ENCODE measurements around the gene TM9SF3.
A peak's percentile ranks its signal among the peaks of the same experiment; 100 is the strongest.

Gene TM9SF3

GRCh38 chr10:96517284-96517683 lies 69.5 kb downstream of the TM9SF3 start:
- Mint-ChIP-seq H3K4me1 (peaks cover 18% of the 10 kb centered on the region), H3K36me3 (ENCODE audit: low read depth) (peaks cover 11% of the 10 kb centered on the region), H3K4me3 (no peak overlapping the region), H3K27ac (no peak overlapping the region), H3K9me3 (no peaks in the 10 kb centered on the region), H3K27me3 (ENCODE audit: low read depth, poor library complexity) (peaks cover 34% of the 10 kb centered on the region)
- DNase-seq: no peak
- no peak for TF ChIP-seq CTCF (IDR thresholded peaks at IDR 0.05)

- Mint-ChIP-seq H3K27me3 (ENCODE audit: low read depth, poor library complexity) (peaks cover 44% of the 10 kb centered on the region), H3K4me1 (peaks cover 24% of the 10 kb centered on the region), H3K9me3 (no peaks in the 10 kb centered on the region), H3K27ac (no peak overlapping the region), H3K4me3 (no peak overlapping the region), H3K36me3 (ENCODE audit: low read depth) (peaks cover 8% of the 10 kb centered on the region)
- no peak for DNase-seq
- TF ChIP-seq CTCF (IDR thresholded peaks at IDR 0.05): no peak
Measured at GRCh38 chr10:96516337-96516736, 70.5 kb downstream of the TM9SF3 start.

DNA sequence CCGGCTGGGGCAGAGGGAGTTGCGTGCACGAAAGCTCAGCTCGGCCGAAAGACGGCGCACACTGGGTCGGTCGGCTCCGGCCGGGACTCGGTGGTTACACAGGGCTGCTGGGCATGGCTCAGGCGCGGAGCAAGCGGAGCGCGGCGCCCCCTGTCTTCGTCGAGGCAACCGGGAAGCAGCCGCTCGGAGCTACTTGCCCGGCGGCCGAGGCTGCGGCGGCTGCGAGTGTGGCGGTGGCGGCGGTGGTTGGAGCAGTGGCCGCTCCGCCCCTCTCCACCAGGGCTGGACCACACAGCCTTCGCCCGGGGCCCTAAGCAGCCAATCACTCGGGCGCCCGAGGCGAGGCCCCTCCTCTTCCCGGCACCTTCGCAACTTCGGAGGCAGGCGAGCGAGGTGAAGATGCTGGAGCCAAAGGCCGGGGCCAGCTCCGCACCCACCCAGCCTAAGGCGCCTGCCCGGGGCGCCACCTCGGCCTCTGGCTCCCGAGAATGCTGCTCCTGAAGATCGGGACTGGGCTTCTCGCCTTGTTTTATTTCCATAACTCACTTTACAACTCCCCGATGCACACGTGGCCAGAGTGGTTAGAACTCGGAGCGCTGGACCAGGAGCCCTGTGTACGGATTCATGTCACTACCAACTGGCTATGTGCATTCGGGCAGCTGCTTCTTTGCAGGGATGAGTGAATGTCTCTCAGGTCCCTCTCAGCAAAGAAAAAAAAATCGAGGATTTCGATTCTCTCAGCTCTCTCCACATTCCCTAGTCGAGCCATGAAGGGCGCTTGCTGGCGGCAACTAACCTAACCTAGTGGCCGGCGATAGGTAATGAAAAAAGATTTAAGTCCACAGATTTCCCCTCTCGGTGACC lies 72.9 kb downstream of the TM9SF3 start, which contains the start of gene TLL2:
TLL2 (minus strand) TSS at position 229 of the 864 bp plus-strand sequence. CDS start 241 bp downstream, outside the sequence.
- DNase-seq: peak; percentile 92
- H3K36me3 Mint-ChIP-seq (ENCODE audit: low read depth): no peaks in the 10 kb centered on the region
- peaks cover 49% of the 10 kb centered on the region for H3K27me3 Mint-ChIP-seq (ENCODE audit: low read depth, poor library complexity)
- peak; percentile 25 for TF ChIP-seq CTCF (IDR thresholded peaks at IDR 0.05)
- peaks cover 38% of the 10 kb centered on the region for H3K4me1 Mint-ChIP-seq
- H3K27ac Mint-ChIP-seq: no peak within 1 kb of the TSS
- H3K4me3 Mint-ChIP-seq: peak within 1 kb of the TSS; percentile 84
- H3K9me3 Mint-ChIP-seq: no peaks in the 10 kb centered on the region

DNA sequence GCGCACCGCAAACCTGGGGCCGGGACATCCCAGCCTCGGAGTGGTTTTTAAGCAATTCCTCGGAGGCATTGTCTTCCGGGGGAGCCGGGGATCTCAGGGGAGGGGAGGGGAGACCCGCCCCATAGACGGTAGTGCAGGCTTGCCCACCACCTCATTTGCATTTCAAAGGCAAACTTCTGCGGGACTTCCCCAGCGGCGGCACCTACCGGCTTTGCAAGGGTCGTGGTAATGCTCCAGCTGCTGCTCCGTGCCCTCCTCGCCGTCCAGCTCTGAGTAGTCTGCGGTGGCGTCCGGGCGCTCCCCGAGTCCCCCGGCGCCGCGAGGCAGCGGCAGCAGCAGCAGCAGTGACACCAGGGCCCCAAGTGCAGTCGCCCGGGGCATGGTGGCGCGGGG lies 73.5 kb downstream of the TM9SF3 start:
- peaks cover 39% of the 10 kb centered on the region for H3K4me1 Mint-ChIP-seq
- no peaks in the 10 kb centered on the region for H3K36me3 Mint-ChIP-seq (ENCODE audit: low read depth)
- H3K27me3 Mint-ChIP-seq (ENCODE audit: low read depth, poor library complexity): peaks cover 49% of the 10 kb centered on the region
- H3K9me3 Mint-ChIP-seq: no peaks in the 10 kb centered on the region
- no peak for DNase-seq
- no peak overlapping the region for H3K27ac Mint-ChIP-seq
- TF ChIP-seq CTCF (IDR thresholded peaks at IDR 0.05): no peak
- H3K4me3 Mint-ChIP-seq: peak overlapping the region; percentile 84

DNA sequence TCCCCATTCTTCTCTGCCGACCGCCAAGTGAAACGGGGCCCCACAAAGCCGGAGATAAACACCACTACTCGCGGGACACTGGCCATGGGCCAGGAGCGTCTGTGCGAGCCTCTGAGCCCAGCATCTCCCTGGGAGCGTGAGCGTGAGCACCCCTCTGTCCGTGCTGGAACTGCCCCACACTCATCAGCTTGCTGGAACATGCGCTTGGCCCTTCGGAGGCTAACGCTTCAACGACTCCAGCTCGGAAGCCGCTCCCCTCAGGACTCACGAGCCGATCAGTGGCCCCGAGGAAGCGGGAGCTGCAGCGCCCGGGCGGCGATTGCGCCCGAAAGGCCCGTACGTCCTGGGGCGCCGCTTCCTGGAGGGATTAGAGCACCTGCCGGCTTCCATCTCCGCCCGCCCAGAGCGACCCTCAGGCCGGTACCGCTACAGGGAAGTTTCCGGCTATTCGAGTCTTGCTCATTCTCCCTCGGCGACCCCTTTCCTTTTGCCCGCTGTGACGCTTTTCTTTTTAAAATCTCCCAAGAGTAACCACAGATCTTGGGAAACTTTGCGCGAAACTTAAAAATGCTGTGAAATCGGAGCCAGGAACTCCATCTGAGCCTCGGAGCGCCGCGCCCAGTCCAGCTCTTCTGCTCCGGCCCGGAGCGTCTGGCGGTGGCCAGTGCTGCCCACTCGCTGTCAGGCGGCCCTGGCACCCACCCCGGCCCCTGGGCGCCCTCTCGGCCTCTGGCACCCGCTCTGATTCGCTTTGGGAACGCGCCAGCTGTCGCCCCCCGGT lies 74.1 kb downstream of the TM9SF3 start:
- Mint-ChIP-seq H3K27me3 (ENCODE audit: low read depth, poor library complexity) (peaks cover 49% of the 10 kb centered on the region), H3K27ac (no peak overlapping the region)
- peak; percentile 54 for DNase-seq

More for the DNA sequence above, 74.1 kb downstream of the TM9SF3 start:
- no peak for TF ChIP-seq CTCF (IDR thresholded peaks at IDR 0.05)
- no peaks in the 10 kb centered on the region for H3K36me3 Mint-ChIP-seq (ENCODE audit: low read depth)
- H3K9me3 Mint-ChIP-seq: no peaks in the 10 kb centered on the region
- H3K4me3 Mint-ChIP-seq: peak overlapping the region; percentile 84
- peaks cover 39% of the 10 kb centered on the region for H3K4me1 Mint-ChIP-seq
